ENCODE results near the gene BORCS5.
"Not testable (repeated sequence)": the region's sequence is repeated elsewhere in the genome, so short reads cannot be mapped to it uniquely, and the experiment has no call there.

Gene BORCS5

GRCh38 chr12:12492547-12492946, 135.7 kb downstream of the BORCS5 start:
- DNase-seq, result no peak

- no peak for DNase-seq
Observed at GRCh38 chr12:12495536-12495935, 138.7 kb downstream of the BORCS5 start.

- DNase-seq, result no peak
Observed at GRCh38 chr12:12498210-12498609, 141.3 kb downstream of the BORCS5 start.

- DNase-seq, result no peak
Observed at GRCh38 chr12:12499909-12500604, 143.2 kb downstream of the BORCS5 start.

- no peak for DNase-seq
Observed at GRCh38 chr12:12501121-12501520, 144.2 kb downstream of the BORCS5 start.

- not testable (repeated sequence) for DNase-seq
Observed at GRCh38 chr12:12502130-12502814, 145.4 kb downstream of the BORCS5 start.

GRCh38 chr12:12502815-12503151, 145.9 kb downstream of the BORCS5 start:
- no peak for DNase-seq

- no peak for DNase-seq
Observed at GRCh38 chr12:12503384-12504078, 146.7 kb downstream of the BORCS5 start.

GRCh38 chr12:12505544-12506495, 148.9 kb downstream of the BORCS5 start:
- DNase-seq, result no peak

GRCh38 chr12:12506496-12506890, 149.6 kb downstream of the BORCS5 start:
- no peak for DNase-seq

- DNase-seq, result no peak
Observed at GRCh38 chr12:12507121-12507520, 150.2 kb downstream of the BORCS5 start.

- DNase-seq, result no peak
Observed at GRCh38 chr12:12508612-12509011, 151.7 kb downstream of the BORCS5 start.

- no peak for DNase-seq
Observed at GRCh38 chr12:12510141-12510540, 153.3 kb downstream of the BORCS5 start.

- no peak for DNase-seq
Observed at GRCh38 chr12:12510551-12510950, 153.7 kb downstream of the BORCS5 start.

- no peak for DNase-seq
Observed at GRCh38 chr12:12511021-12511783, 154.3 kb downstream of the BORCS5 start.

GRCh38 chr12:12511895-12512711, 155.2 kb downstream of the BORCS5 start:
- no peak for DNase-seq

- DNase-seq, result no peak
Observed at GRCh38 chr12:12513416-12514006, 156.6 kb downstream of the BORCS5 start.

- no peak for DNase-seq
Observed at GRCh38 chr12:12518464-12518845, 161.6 kb downstream of the BORCS5 start.

- no peak for DNase-seq
Observed at GRCh38 chr12:12518919-12519318, 162.0 kb downstream of the BORCS5 start.
